LoVo (cell line): ENCODE measurements around the gene ZNF496.
"Not testable (repeated sequence)": the region's sequence is repeated elsewhere in the genome, so short reads cannot be mapped to it uniquely, and the experiment has no call there.

ENCODE experiments used
- DNase-seq: peaks from one replicate; pipeline ENCODE4 v3.0.0-alpha.2; 2016; ENCODE audit warnings: low spot score

The ZNF496 gene

GRCh38 chr1:247291833-247292561, 39.7 kb downstream of the ZNF496 start:
- DNase-seq, result no peak

DNA sequence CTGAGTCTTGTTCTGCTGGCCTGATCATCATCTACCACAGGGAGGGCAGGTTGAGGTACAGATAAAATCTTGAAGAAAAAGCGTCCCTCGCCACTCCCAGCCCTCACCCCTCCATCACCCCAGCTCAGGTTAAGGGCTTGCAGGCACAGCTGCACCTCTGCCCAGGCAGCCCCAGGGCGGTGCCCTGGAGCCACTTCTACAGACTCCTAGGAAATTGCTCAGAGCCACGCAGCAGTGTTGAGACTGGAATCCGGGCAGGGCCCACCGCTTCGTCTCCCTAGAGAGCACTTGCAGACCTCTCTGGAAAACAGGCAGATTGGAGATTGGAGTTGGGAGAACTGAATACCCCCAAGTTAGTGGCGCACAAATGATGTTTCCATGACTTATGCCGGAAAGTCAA, 40.5 kb downstream of the ZNF496 start:
- no peak for DNase-seq

GRCh38 chr1:247290576-247290975, 41.1 kb downstream of the ZNF496 start:
- no peak for DNase-seq

GRCh38 chr1:247289274-247289892, 42.3 kb downstream of the ZNF496 start:
- not testable (repeated sequence) for DNase-seq

- no peak for DNase-seq
Observed at GRCh38 chr1:247288341-247288740, 43.3 kb downstream of the ZNF496 start.

GRCh38 chr1:247287460-247287859, 44.2 kb downstream of the ZNF496 start:
- no peak for DNase-seq

- no peak for DNase-seq
Observed at GRCh38 chr1:247286134-247286670, 45.5 kb downstream of the ZNF496 start.

DNA sequence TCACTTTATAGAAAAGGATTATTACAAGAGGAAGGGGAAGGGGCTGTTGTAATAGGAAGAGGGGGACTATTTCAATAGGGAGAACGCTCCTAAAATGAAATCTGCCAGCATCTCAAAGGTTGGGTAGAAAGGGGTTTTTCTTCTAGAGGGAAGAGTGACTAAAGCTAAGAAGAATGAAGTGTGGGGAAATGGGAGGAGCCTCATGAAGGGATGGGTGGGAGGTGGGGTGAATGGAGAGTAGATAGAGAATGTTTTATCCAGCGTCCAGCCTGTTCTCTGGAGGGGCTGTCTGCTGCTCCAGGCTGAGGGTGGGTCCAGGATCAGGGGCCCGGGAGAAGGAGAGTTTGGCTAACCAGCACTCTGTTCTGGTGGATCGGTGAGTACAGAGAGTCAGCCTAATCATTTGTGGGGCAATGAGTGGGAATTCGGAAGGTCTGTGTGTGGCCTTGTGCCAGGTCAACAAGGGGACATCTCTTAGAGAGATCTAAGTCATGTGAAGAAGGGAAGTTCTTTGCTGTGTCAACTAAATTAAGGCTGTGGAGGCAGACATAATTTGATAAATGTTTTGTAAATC, 50.6 kb downstream of the ZNF496 start:
- no peak for DNase-seq

GRCh38 chr1:247277191-247277590, 54.5 kb downstream of the ZNF496 start:
- no peak for DNase-seq

DNA sequence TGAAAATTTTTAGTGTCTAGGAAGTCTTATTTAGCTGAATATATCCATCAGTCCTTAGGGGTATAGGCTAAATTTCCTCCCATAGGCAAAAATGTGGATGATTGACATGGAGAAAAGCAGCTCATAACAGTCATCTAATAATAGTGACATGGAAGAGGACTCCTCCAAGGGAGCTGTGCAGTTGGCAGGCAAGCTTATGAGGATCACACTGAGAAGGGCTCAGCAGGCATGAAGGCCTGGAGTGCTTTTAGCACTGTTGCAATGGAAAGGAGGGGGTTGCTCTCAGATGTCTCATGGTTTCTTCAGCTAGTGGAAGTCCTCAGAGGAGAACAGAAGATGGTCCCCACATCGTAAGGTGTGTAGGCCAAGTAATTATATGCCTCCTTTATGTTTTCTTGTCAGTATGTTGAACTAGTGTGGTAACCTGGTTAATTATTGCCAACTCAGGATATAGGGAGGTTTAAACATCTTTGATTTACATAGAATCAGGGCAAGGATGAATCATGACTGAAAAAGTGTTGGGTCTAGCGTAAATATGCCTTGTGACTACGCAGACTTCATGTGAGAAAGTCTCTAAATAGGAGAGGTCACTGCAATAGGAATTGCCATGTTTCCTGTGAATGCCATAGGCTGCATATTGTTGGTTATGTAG, 56.9 kb downstream of the ZNF496 start:
- DNase-seq, result no peak

DNA sequence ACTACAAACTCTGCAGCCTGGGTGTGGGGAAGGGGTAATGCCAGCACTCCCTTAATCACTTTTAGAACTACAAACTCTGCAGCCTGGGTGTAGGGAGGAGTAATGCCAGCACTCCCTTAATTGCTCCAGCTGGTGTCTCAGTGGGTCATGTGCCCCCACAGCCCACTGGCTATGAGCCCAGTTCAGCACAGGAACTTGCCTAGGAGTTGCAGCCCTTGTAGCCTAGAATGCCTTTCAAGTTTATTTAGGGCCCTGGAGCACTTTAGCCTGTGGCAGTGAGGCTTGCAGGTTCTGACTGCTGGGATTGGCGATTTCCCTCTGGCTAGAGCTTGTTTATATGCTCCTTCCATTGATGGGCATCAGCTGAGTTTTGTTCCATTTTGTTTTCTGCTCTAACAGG, 58.7 kb downstream of the ZNF496 start:
- no peak for DNase-seq

- no peak for DNase-seq
Observed at GRCh38 chr1:247270003-247270402, 61.7 kb downstream of the ZNF496 start.

DNA sequence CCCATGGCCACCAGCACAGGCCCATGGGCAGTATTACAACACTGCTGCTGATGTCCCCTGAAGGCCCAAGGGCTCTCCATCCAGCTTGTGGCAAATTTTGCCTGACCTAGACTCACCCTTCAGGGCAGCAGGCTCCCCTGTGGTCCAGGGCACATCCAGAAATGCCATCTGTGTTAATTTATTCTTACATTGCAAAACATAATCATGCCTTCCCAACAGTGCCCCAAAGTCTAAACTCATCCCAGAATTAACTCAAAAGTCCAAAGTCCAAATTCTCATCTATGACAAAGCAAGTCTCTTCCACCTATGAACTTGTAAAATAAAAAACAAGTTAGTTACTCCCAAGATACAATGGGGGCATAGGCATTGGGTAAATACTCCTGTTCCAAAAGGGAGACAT, 62.5 kb downstream of the ZNF496 start:
- no peak for DNase-seq

DNA sequence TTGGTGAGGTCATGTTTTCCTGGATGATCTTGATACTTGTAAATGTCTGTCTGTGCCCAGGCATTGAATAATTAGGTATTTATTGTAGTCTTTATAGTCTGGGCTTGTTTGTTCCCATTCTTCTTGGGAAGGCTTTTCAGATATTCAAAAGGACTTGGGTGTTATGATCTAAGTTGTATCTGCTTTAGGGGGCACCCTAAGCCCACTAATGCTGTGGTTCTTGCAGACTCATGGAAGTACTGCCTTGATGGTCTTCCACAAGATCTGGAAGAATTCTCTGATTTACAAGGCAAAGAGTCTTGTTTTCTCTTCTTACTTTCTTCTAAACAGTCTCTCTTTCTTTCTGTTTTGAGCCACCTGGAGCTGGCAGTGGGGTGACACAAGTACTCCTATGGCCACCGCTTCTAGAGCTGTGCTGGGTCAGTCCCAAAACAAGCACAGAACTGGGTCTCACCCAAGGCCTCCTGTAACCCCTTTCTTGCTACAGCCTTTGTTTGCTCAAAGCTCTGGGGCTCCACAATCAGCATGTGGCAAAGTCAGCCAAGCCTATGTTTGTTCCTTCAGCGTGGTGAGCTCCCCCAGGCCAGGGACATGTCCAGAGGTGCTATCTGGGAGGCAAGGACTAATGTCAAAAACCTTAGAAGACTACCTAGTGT, 63.1 kb downstream of the ZNF496 start:
- no peak for DNase-seq

- no peak for DNase-seq
Observed at GRCh38 chr1:247266053-247266452, 65.6 kb downstream of the ZNF496 start.

DNA sequence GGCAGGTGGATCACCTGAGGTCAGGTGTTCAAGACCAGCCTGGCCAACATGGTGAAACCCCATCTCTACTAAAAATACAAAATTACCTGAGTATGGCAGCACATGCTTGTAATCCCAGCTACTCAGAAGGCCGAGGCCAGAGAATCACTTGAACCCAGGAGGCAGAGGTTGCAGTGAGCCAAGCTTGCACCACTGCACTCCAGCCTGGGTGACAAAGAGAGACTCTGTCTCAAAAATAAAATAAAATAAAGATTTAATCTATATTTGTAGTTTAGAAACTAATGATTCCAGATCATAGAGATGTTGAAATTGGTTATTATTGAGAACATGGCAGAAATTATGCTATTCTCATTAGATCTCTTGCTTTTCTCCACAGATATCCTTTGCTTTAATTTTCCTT, 75.9 kb downstream of the ZNF496 start, which contains the start of gene VN1R5:
VN1R5 (plus strand) TSS at position 301 of the 400 bp plus-strand sequence.
- DNase-seq, result not testable (repeated sequence)

DNA sequence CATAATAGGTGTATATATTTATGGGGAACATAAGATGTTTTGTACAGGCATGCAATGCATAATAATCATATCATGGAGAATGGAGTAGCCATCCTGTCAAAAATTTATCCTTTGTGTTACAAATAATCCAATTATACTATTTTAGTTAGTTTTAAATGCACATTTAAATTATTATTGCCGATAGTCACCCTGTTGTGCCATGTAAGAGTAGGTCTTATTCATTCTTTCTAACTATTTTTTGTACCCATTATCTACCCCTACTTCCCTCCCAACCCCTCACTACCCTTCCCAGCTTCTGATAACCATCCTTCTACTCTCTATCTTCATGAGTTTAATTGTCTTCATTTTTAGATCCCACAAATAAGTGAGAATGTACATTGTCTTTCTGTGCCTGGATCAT, 84.1 kb downstream of the ZNF496 start:
- no peak for DNase-seq
